K562 (cell line): Measurements from ENCODE around the gene SNTG2. TPM values are rescaled to one million over a fixed set of nuclear protein-coding genes. Genes with fewer than 3 reads are reported as not detected.
A peak's percentile ranks its signal among the peaks of the same experiment; 100 is the strongest.

Source experiments
- ATAC-seq: fragments of 200-7000 bp; cut with Tn5 transposase; 3 replicates; pipeline ENCODE4 v1.9.1; 2020; ENCODE audit warnings: moderate library complexity
- BruUV-seq: library from RNA; stranded (reverse); fragments of 400-500 nt; replicated peaks from 2 replicates; lab custom pipeline; 2021; lab: Mats Ljungman, UMichigan
- CTCF ChIA-PET: fragments of 300-600 bp; formaldehyde crosslinking; extraction: SDS; loops from one replicate; lab custom pipeline; 2021; ENCODE audit warnings: low intra/inter-chr PET ratio; lab: Yijun Ruan, JAX
- POLR2A ChIA-PET: fragments of 300-600, 350-650 bp; sonication (Branson Sonifier 250); formaldehyde crosslinking; extraction: SDS; loops from one replicate; lab custom pipeline; 2021; ENCODE audit warnings: antibody characterized with exemption, inconsistent platforms; lab: Yijun Ruan, JAX
- DNase-seq, 4 experiments: peaks; one replicate each; pipeline versions ENCODE4 v3.0.0 to v3.0.0-alpha.2; 2011 to 2018; ENCODE audit warnings: low spot score in 3 of 4, mixed read lengths in 3 of 4; ENCODE audit errors: extremely low read depth in 1 of 4
- FAIRE-seq: peaks from 2 replicates; lab custom pipeline; 2011; peaks lifted over from hg19 to GRCh38; lab: Jason Lieb, UNC
- H2AFZ ChIP-seq: 2 replicates; pipeline ENCODE4 v1.6.0; 2011; ENCODE audit warnings: low read depth, low read length, control low read depth, inconsistent platforms
- H3K27ac ChIP-seq: fragments of 200-600 bp; 3 replicates; pipeline ENCODE4 v1.8.0; 2011; ENCODE audit warnings: low read depth, mild to moderate bottlenecking, control low read depth, inconsistent platforms, low read length, moderate library complexity, mixed read lengths; ENCODE audit errors: extremely low read depth
- H3K27me3 ChIP-seq, 2 experiments: fragments of 300-600 bp in 1 of 2; 2 replicates in 1 of 2; 3 replicates in 1 of 2; pipeline versions ENCODE4 v1.6.0 to v1.8.0; 2011; ENCODE audit warnings: inconsistent platforms in 2 of 2, low read length in 2 of 2, mild to moderate bottlenecking in 1 of 2, mixed read lengths in 1 of 2, moderate library complexity in 1 of 2; ENCODE audit not compliant: control insufficient read depth in 2 of 2, insufficient read depth in 2 of 2
- H3K36me3 ChIP-seq: fragments of 300-600 bp; 3 replicates; pipeline ENCODE4 v1.8.0; 2011; ENCODE audit warnings: mild to moderate bottlenecking, low read length, inconsistent platforms; ENCODE audit not compliant: control insufficient read depth, insufficient read depth
- H3K4me1 ChIP-seq, 2 experiments: fragments of 200-600 bp in 1 of 2; replicated peaks in 1 of 2; 2 replicates in 1 of 2; 3 replicates in 1 of 2; pipeline versions ENCODE4 v1.5.1 to v1.8.0; 2011; ENCODE audit warnings: inconsistent platforms in 2 of 2, low read length in 2 of 2, mild to moderate bottlenecking in 1 of 2, mixed read lengths in 1 of 2, moderate library complexity in 1 of 2; ENCODE audit not compliant: control insufficient read depth in 2 of 2, insufficient read depth in 2 of 2
- H3K4me2 ChIP-seq: 2 replicates; pipeline ENCODE4 v1.6.1; 2011; ENCODE audit warnings: low read length, control low read depth, inconsistent platforms, mixed read lengths; ENCODE audit not compliant: insufficient read depth
- H3K4me3 ChIP-seq: fragments of 200-600 bp; sonication (generic), shearing (Covaris generic); 2 replicates; pipeline ENCODE4 v1.5.1; 2016; ENCODE audit warnings: control low read depth, inconsistent platforms
- H3K79me2 ChIP-seq: fragments of 200-600 bp; 3 replicates; pipeline ENCODE4 v1.8.0; 2011; ENCODE audit warnings: low read length, inconsistent platforms; ENCODE audit not compliant: control insufficient read depth, insufficient read depth
- H3K9ac ChIP-seq, 2 experiments: 2 replicates each; pipeline versions ENCODE4 v1.6.0 to v1.6.1; 2011; ENCODE audit warnings: low read depth in 2 of 2, low read length in 2 of 2, control low read depth in 1 of 2, inconsistent platforms in 1 of 2, mild to moderate bottlenecking in 1 of 2, mixed read lengths in 1 of 2; ENCODE audit not compliant: insufficient read depth in 1 of 2
- H3K9me1 ChIP-seq: one replicate; pipeline ENCODE4 v1.6.0; 2011; ENCODE audit warnings: inconsistent platforms, mild to moderate bottlenecking, low read length, moderate library complexity; ENCODE audit not compliant: control insufficient read depth, insufficient read depth
- H3K9me3 ChIP-seq: replicated peaks from 2 replicates; pipeline ENCODE4 v1.5.1; 2011; ENCODE audit warnings: low read depth, low read length, inconsistent platforms; ENCODE audit not compliant: control insufficient read depth, insufficient read depth
- H4K20me1 ChIP-seq: replicated peaks from 2 replicates; pipeline ENCODE4 v1.6.1; 2011; ENCODE audit warnings: low read length, inconsistent platforms, mixed read lengths; ENCODE audit not compliant: control insufficient read depth, insufficient read depth
- C11orf30 ChIP-seq: fragments of 450-650 bp; IDR thresholded peaks from 2 replicates; pipeline ENCODE4 v1.6.1; 2016; ENCODE audit warnings: low read depth, mild to moderate bottlenecking
- CBX5 ChIP-seq: IDR thresholded peaks from 2 replicates; pipeline ENCODE4 v1.6.1; 2014; ENCODE audit warnings: low read depth, borderline replicate concordance
- CCAR2 ChIP-seq: fragments of 200-400 bp; formaldehyde crosslinking; IDR thresholded peaks from 2 replicates; pipeline ENCODE4 v1.6.1; 2017; ENCODE audit warnings: mild to moderate bottlenecking, low read depth, low read length
- ETV1 ChIP-seq: fragments of 450-650 bp; conservative IDR thresholded peaks from 2 replicates; pipeline ENCODE4 v1.6.1; 2016; ENCODE audit warnings: missing genetic modification characterization, control low read depth, low read depth, missing compliant biosample characterization
- HDAC2 ChIP-seq: fragments of 450-650 bp; IDR thresholded peaks from 2 replicates; pipeline ENCODE4 v1.6.1; 2016; ENCODE audit warnings: mild to moderate bottlenecking
- HMG20B ChIP-seq: fragments of 250-450 bp; sonication (Bioruptor Pico); IDR thresholded peaks from 2 replicates; pipeline ENCODE4 v1.5.0; 2021; ENCODE audit warnings: mild to moderate bottlenecking
- MAFF ChIP-seq: IDR thresholded peaks from 2 replicates; pipeline ENCODE4 v1.6.1; 2012; ENCODE audit warnings: low read length, improper control_type of control experiment
- MAFG ChIP-seq: fragments of 450-650 bp; conservative IDR thresholded peaks from 2 replicates; pipeline ENCODE4 v1.6.1; 2016; ENCODE audit warnings: missing genetic modification characterization, missing compliant biosample characterization
- NONO ChIP-seq, 2 experiments: fragments of 200-400 bp in 1 of 2; fragments of 450-650 bp in 1 of 2; formaldehyde crosslinking in 1 of 2; IDR thresholded peaks; 2 replicates each; pipeline ENCODE4 v1.6.1; 2017; ENCODE audit warnings: low read depth in 2 of 2, mild to moderate bottlenecking in 2 of 2, moderate library complexity in 2 of 2, low read length in 1 of 2
- NR1H2 ChIP-seq: sonication (generic); formaldehyde crosslinking; IDR thresholded peaks from 2 replicates; pipeline ENCODE4 v1.4.0; 2020; ENCODE audit warnings: mild to moderate bottlenecking, missing genetic modification reagents
- NR2F6 ChIP-seq: fragments of 450-650 bp; formaldehyde crosslinking; IDR thresholded peaks from 2 replicates; pipeline ENCODE4 v1.4.0; 2020; ENCODE audit warnings: mild to moderate bottlenecking
- PHF20 ChIP-seq: fragments of 450-650 bp; IDR thresholded peaks from 2 replicates; pipeline ENCODE4 v1.6.1; 2018; ENCODE audit not compliant: partially characterized antibody
- STAG1 ChIP-seq: sonication (generic); formaldehyde crosslinking; IDR thresholded peaks from 2 replicates; pipeline ENCODE4 v1.5.0; 2020; ENCODE audit warnings: missing genetic modification reagents, borderline replicate concordance
- THRAP3 ChIP-seq: fragments of 450-650 bp; IDR thresholded peaks from 2 replicates; pipeline ENCODE4 v1.6.1; 2016; ENCODE audit warnings: mild to moderate bottlenecking, inconsistent platforms, borderline replicate concordance
- TRIM25 ChIP-seq: fragments of 450-650 bp; IDR thresholded peaks from 2 replicates; pipeline ENCODE4 v1.7.0; 2016; ENCODE audit warnings: borderline replicate concordance
- ZKSCAN8 ChIP-seq: fragments of 200-800 bp; sonication (Bioruptor generic); IDR thresholded peaks from 2 replicates; pipeline ENCODE4 v1.6.1; 2016; ENCODE audit warnings: missing genetic modification characterization, missing compliant biosample characterization
- ZNF316 ChIP-seq: fragments of 450-650 bp; IDR thresholded peaks from 2 replicates; pipeline ENCODE4 v1.6.1; 2016
- ZNF41 ChIP-seq: fragments of 250-450 bp; sonication (Bioruptor Pico); conservative IDR thresholded peaks from 2 replicates; pipeline ENCODE4 v1.4.0; 2020; ENCODE audit warnings: mild to moderate bottlenecking
- ZNF699 ChIP-seq: fragments of 250-450 bp; sonication (Bioruptor Pico); IDR thresholded peaks from 2 replicates; pipeline ENCODE4 v1.8.0; 2021; ENCODE audit warnings: mild to moderate bottlenecking, moderate library complexity; ENCODE audit not compliant: insufficient replicate concordance
- ZSCAN29 ChIP-seq: fragments of 450-650 bp; IDR thresholded peaks from 2 replicates; pipeline ENCODE4 v1.6.1; 2017
- WGBS: fragments of 100-300 bp; shearing (Covaris generic); methylation state at CpG from one replicate; pipeline ENCODE4 v1.1.6; 2016; ENCODE audit warnings: low coverage, mixed read lengths; ENCODE audit not compliant: insufficient coverage; ENCODE audit errors: missing lambda C conversion rate; 5-methylcytosine and 5-hydroxymethylcytosine counted together
- in situ Hi-C: fragments of 300-500 bp; cut with MboI; formaldehyde crosslinking; loops from 4 replicates; pipeline ENCODE4 v1.15.0; 2018; ENCODE audit warnings: inconsistent platforms, mixed read lengths
- intact Hi-C: fragments of 100-400 bp; cut with micrococcal nuclease; formaldehyde crosslinking; loops from 2 replicates; pipeline ENCODE4 v1.14.2; 2022
- polyA plus RNA-seq, 8 experiments: library from polyadenylated mRNA; depleted of rRNA in 4 of 8; stranded (reverse) in 5 of 8; unstranded in 3 of 8; fragments of >200 nt; fragmentation: Nextera tagmentation in 2 of 8; fragmentation: Illumina TruSeq in 1 of 8; extraction: Ambion mirVana in 2 of 8; extraction: Trizol in 1 of 8; gene quantifications; 2 replicates each; pipeline versions ENCODE4 v1.2.1 to v1.2.3, GENCODE V29; 2011 to 2014; ENCODE audit warnings: inconsistent platforms in 1 of 8, missing spikeins in 1 of 8
- total RNA-seq, 7 experiments: library from RNA; depleted of rRNA in 6 of 7; stranded (reverse); fragments of >200 nt in 6 of 7; fragmentation: Illumina TruSeq in 2 of 7; extraction: Trizol in 2 of 7; gene quantifications; 2 replicates each; pipeline versions ENCODE4 v1.2.1 to v1.2.3, GENCODE V29; 2011 to 2021; ENCODE audit warnings: low replicate concordance in 1 of 7
- TF ChIP-seq, protein P1 (sequence below): sonication (generic); formaldehyde crosslinking; IDR thresholded peaks from 2 replicates; pipeline ENCODE4 v1.8.1; 2023; ENCODE audit warnings: mild to moderate bottlenecking, missing genetic modification reagents
- TF ChIP-seq, protein P2 (sequence below): IDR thresholded peaks from 2 replicates; pipeline ENCODE4 v1.6.1; 2016; ENCODE audit warnings: missing genetic modification characterization, missing compliant biosample characterization

SNTG2 gene
- total and polyA plus RNA-seq, 9 of the 15 experiments (the other 6 are each of a cell fraction or from before 2014, with no cell fraction given), result not detected

DNA sequence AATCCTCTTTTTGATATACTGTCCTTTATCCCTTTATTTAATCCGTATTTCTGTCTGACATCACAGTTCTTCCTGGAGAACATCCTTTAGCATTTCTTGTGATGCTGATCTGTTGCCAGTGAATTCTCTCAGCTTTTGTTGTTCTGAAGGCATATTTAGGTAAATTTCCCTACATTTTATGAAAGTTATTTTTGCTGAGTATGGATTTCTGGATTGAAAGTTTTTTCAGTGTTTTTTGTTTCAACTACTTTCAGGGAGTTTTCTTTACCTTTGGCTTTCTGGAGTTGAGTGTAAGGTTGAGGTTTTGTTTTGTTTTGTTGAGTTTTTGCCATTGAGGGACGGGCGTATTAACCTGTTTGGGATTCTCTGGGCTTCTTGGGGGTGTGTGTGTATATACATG is 22.5 kb downstream of the SNTG2 start:
- in situ Hi-C loops (no loop called here), intact Hi-C loops (no loop called here)
- no peak for TF ChIP-seq STAG1 (CRISPR knock-in tag)
- no peak for TF ChIP-seq HMG20B (CRISPR knock-in tag)
- TF ChIP-seq MAFF, result peak; percentile 60
- TF ChIP-seq, protein P1, sequence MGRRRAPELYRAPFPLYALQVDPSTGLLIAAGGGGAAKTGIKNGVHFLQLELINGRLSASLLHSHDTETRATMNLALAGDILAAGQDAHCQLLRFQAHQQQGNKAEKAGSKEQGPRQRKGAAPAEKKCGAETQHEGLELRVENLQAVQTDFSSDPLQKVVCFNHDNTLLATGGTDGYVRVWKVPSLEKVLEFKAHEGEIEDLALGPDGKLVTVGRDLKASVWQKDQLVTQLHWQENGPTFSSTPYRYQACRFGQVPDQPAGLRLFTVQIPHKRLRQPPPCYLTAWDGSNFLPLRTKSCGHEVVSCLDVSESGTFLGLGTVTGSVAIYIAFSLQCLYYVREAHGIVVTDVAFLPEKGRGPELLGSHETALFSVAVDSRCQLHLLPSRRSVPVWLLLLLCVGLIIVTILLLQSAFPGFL (CRISPR knock-in tag), result no peak
- no peak for TF ChIP-seq THRAP3
- TF ChIP-seq, protein P2, sequence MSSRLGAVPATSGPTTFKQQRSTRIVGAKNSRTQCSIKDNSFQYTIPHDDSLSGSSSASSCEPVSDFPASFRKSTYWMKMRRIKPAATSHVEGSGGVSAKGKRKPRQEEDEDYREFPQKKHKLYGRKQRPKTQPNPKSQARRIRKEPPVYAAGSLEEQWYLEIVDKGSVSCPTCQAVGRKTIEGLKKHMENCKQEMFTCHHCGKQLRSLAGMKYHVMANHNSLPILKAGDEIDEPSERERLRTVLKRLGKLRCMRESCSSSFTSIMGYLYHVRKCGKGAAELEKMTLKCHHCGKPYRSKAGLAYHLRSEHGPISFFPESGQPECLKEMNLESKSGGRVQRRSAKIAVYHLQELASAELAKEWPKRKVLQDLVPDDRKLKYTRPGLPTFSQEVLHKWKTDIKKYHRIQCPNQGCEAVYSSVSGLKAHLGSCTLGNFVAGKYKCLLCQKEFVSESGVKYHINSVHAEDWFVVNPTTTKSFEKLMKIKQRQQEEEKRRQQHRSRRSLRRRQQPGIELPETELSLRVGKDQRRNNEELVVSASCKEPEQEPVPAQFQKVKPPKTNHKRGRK (tag), result no peak
- no peak for TF ChIP-seq CCAR2
- no peak for TF ChIP-seq ZKSCAN8 (CRISPR knock-in tag)
- TF ChIP-seq ZNF699 (CRISPR knock-in tag), result no peak
- TF ChIP-seq TRIM25, result no peak
- TF ChIP-seq MAFG (tag), result peak; percentile 51; the same call in 1 of the 2 replicates
- no peak for TF ChIP-seq HDAC2
- no peak for TF ChIP-seq ZNF41 (CRISPR knock-in tag)
- no peak for TF ChIP-seq NONO (IDR thresholded peaks at IDR 0.05; ENCODE audit: low read depth in 2 of 2, low read length in 1 of 2)
- TF ChIP-seq ZNF316, result peak; percentile 84
- no peak for TF ChIP-seq PHF20
- no peak for TF ChIP-seq NR2F6 (CRISPR knock-in tag)
- TF ChIP-seq ETV1, result no peak
- no peak for TF ChIP-seq ZSCAN29
- TF ChIP-seq NR1H2 (CRISPR knock-in tag), result no peak
- TF ChIP-seq C11orf30, result peak; percentile 60; the same call in 1 of the 2 replicates
- no peak for TF ChIP-seq CBX5
- Histone ChIP-seq H3K27me3 (peaks cover 0 to 18% of the 10 kb centered on the region in 2 experiments; a peak in 1 of 5 replicates), H3K4me1 (no peaks in the 10 kb centered on the region; a peak in 1 of 5 replicates), H3K4me3 (no peak overlapping the region), H3K4me2 (no peak overlapping the region), H3K79me2 (no peaks in the 10 kb centered on the region), H3K9ac (no peak overlapping the region), H2AFZ (no peak overlapping the region), H3K9me1 (no peaks in the 10 kb centered on the region), H3K27ac (no peak overlapping the region), H3K9me3 (no peaks in the 10 kb centered on the region), H3K36me3 (no peaks in the 10 kb centered on the region), H4K20me1 (no peaks in the 10 kb centered on the region)
- no peak for FAIRE-seq
- ChIA-PET POLR2A (no interaction called here), CTCF (no interaction called here)
- no peak for DNase-seq
- no TSS peak for BruUV-seq
- ATAC-seq, result no peak
- 0% methylated on average over 2 of the region's 3 CpGs for WGBS
